Heart left ventricle (tissue), 13 donors: ENCODE measurements around the gene CDC42EP4.

Experiments used
- POLR2A ChIP-seq, 2 donors: fragments of 450-650 bp; IDR thresholded peaks; one replicate each; pipeline ENCODE4 v1.6.1; 2017; ENCODE audit warnings: antibody characterized with exemption in 2 of 2, mild to moderate bottlenecking in 2 of 2, moderate library complexity in 2 of 2
- TF ChIP-seq, protein P1 (sequence below), 12 donors: fragments of 200-600 bp; sonication (generic) in 4 of 12; IDR thresholded peaks; one replicate each; pipeline versions ENCODE4 v1.5.0 to v1.8.0; 2018 to 2022; ENCODE audit warnings: antibody characterized with exemption in 12 of 12, mild to moderate bottlenecking in 5 of 12
- donor health status: ischemic (EF 13 %, LVEDD 7.1; RV severe dilation, severe dysfunction).
- donor health status: DM: no; HTN: yes; CAD: no.
- donor health status: DM: no; HTN: no; CAD: no.
- donor health status: ischemic (EF 25% LVEDD 6.9; RV normal size, moderate dysfunction).
- donor health status: ischemic (EF 25% LVEDD 5.7; RV mildly dilated, moderate dysfunction).
- donor health status: ischemic (EF 35%, LVEDD 5.7; RV mildly dilated, moderate dysfunction).
- donor health status: nonischemic (EF 11% LVEDD 7.7; RV severe dilation, severe dysfunction).
- donor health status: DM: yes; HTN: yes; CAD: no.
- donor health status: PGD.
- donor health status: ischemic (EF 29% LVEDD 5.4; RV normal size, mild dysfunction).
- donor health status: nonischemic (EF 23%, LVEDD 6.1; RV moderate dilation, normal function).

DNA sequence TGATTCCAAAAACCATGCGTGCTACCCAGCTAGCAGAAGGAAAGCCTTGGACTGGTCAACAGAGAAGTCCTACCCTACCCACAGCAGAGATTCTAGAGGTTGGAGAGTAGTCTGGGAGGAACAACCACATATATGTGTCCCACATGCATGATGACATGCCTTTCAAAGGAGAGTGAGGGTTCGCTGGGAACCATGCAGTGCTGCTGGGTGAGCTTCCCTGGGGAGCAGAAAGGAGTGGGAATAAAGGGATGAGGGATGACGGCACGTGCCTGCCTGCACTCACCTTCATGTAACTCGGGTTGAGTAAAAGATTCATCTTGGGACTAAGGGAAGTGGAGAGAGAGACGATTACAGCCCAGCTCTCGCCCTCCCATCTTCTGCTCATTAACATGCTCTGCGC, 59.9 kb downstream of the CDC42EP4 start:
- TF ChIP-seq, protein P1, sequence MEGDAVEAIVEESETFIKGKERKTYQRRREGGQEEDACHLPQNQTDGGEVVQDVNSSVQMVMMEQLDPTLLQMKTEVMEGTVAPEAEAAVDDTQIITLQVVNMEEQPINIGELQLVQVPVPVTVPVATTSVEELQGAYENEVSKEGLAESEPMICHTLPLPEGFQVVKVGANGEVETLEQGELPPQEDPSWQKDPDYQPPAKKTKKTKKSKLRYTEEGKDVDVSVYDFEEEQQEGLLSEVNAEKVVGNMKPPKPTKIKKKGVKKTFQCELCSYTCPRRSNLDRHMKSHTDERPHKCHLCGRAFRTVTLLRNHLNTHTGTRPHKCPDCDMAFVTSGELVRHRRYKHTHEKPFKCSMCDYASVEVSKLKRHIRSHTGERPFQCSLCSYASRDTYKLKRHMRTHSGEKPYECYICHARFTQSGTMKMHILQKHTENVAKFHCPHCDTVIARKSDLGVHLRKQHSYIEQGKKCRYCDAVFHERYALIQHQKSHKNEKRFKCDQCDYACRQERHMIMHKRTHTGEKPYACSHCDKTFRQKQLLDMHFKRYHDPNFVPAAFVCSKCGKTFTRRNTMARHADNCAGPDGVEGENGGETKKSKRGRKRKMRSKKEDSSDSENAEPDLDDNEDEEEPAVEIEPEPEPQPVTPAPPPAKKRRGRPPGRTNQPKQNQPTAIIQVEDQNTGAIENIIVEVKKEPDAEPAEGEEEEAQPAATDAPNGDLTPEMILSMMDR (IDR thresholded peaks at IDR 0.05): no peak
- no peak for TF ChIP-seq POLR2A (IDR thresholded peaks at IDR 0.05)
